Left lung (tissue), 10 donors: ENCODE data around the gene TFPI. TPM values are rescaled to one million over a fixed set of nuclear protein-coding genes. Genes with fewer than 3 reads are reported as not detected.

Experiments
- ATAC-seq: fragments of 200-7000 bp; cut with Tn5 transposase; one replicate; pipeline ENCODE4 v1.9.1; 2020; ENCODE audit warnings: moderate library complexity
- DNase-seq, 4 donors: peaks; one replicate each; pipeline ENCODE4 v3.0.0-alpha.2; 2013 to 2020
- H3K27ac ChIP-seq, 2 donors: fragments of 200-600 bp; sonication (generic) in 1 of 2; one replicate each; pipeline versions ENCODE4 v1.5.0 to v1.8.0; 2020 to 2021
- H3K27me3 ChIP-seq, 2 donors: fragments of 200-600 bp; sonication (generic) in 1 of 2; one replicate each; pipeline versions ENCODE4 v1.5.0 to v1.8.0; 2020 to 2021
- H3K36me3 ChIP-seq, 2 donors: fragments of 200-600 bp; sonication (generic) in 1 of 2; one replicate each; pipeline versions ENCODE4 v1.5.0 to v1.8.0; 2020 to 2021
- H3K4me1 ChIP-seq, 2 donors: fragments of 200-600 bp; one replicate each; pipeline ENCODE4 v1.8.0; 2021
- H3K4me3 ChIP-seq, 2 donors: fragments of 200-600 bp; sonication (generic) in 1 of 2; one replicate each; pipeline versions ENCODE4 v1.5.0 to v1.8.0; 2020 to 2021; ENCODE audit warnings: mild to moderate bottlenecking in 1 of 2
- H3K9me3 ChIP-seq, 2 donors: fragments of 200-600 bp; sonication (generic) in 1 of 2; one replicate each; pipeline versions ENCODE4 v1.5.0 to v1.8.0; 2020 to 2021
- intact Hi-C, 2 donors: fragments of 100-400 bp; cut with DNase I; formaldehyde crosslinking; loops; one replicate each; pipeline versions ENCODE4 v1.11.2 to v1.14.2; 2022
- polyA plus RNA-seq, 6 donors: library from polyadenylated mRNA; unstranded; fragments of 120-200 nt; gene quantifications; one replicate each; pipeline ENCODE4 v1.2.1, GENCODE V29; 2013; ENCODE audit not compliant: insufficient read length in 6 of 6
- total RNA-seq, 2 donors: library from RNA; stranded (reverse); fragmentation: NEBNext Ultra II Directional; extraction: Animal tissue kit (Norgen Biotek cat#: 25700); gene quantifications; one replicate each; pipeline ENCODE4 v1.2.1, GENCODE V29; 2021
- TF ChIP-seq, protein P1 (sequence below), 2 donors: fragments of 200-600 bp; sonication (generic) in 1 of 2; IDR thresholded peaks; one replicate each; pipeline versions ENCODE4 v1.5.0 to v1.8.0; 2021; ENCODE audit warnings: antibody characterized with exemption in 2 of 2
- donor health status: DM: no; HTN: yes; CAD: no.
- donor health status: DM: no; HTN: no; CAD: no.

TFPI gene
- total and polyA plus RNA-seq, 8 donors = 132 to 300 (median 163) TPM

DNA sequence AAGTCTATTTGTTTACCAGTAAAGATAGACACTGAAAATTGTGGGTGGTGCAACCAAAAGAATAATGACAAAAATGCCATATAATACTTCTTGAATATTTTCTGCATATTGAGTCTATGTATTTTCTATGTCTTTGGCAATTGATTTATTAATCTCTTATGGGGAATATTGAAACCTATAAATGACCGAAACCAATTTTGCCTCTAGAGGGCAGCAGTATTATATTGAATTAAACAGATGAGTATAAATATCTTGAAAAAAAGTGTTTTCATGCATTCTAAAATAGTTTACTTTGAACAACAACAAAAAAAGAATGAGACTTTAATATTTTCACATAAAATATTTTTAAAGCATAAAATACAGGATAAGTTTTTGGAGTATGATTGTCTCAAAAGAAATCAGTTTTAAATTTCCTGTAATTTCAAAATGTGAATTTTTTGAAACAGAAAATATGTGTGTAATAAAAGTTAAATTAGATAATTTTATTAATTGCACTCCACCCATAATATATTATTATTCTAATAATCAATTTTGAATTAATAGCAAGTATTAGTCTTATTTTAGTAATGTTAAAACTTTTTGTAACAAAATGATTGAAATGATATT lies 56.3 kb downstream of the TFPI start:
- no peak for ATAC-seq
- H3K9me3 ChIP-seq = peaks cover 0 to 7% of the 10 kb centered on the region in 2 donors
- no peak overlapping the region for H3K27ac ChIP-seq
- H3K4me1 ChIP-seq = peaks cover 0 to 18% of the 10 kb centered on the region in 2 donors
- no peaks in the 10 kb centered on the region for H3K27me3 ChIP-seq
- TF ChIP-seq, protein P1, sequence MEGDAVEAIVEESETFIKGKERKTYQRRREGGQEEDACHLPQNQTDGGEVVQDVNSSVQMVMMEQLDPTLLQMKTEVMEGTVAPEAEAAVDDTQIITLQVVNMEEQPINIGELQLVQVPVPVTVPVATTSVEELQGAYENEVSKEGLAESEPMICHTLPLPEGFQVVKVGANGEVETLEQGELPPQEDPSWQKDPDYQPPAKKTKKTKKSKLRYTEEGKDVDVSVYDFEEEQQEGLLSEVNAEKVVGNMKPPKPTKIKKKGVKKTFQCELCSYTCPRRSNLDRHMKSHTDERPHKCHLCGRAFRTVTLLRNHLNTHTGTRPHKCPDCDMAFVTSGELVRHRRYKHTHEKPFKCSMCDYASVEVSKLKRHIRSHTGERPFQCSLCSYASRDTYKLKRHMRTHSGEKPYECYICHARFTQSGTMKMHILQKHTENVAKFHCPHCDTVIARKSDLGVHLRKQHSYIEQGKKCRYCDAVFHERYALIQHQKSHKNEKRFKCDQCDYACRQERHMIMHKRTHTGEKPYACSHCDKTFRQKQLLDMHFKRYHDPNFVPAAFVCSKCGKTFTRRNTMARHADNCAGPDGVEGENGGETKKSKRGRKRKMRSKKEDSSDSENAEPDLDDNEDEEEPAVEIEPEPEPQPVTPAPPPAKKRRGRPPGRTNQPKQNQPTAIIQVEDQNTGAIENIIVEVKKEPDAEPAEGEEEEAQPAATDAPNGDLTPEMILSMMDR (IDR thresholded peaks at IDR 0.05) = peak in 1 of 2 donors; percentile 47
- no peak overlapping the region for H3K4me3 ChIP-seq
- intact Hi-C loops = no loop called here
- peaks cover 0 to 39% of the 10 kb centered on the region in 2 donors for H3K36me3 ChIP-seq
- DNase-seq = no peak

DNA sequence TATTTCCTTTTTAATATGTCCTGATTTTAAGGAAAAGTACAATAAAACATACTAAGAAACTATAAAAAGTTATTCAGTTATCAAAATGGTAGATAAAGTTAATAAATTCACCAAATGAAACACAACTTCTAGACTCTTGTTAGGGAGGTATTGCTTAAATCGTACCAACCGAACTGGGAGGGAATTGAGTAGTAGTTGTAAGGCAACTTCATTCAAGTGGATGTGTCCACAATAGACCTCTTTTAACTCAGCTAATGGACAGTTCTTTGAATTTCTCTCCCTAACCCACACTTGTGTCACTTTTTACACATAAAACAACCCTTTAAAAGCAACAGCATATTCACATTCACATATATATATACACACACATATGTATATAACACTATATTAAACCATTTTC lies 57.1 kb downstream of the TFPI start:
- ATAC-seq = peak; percentile 53
- TF ChIP-seq, protein P1 (IDR thresholded peaks at IDR 0.05) = no peak
- Histone ChIP-seq H3K4me1 (peaks cover 0 to 14% of the 10 kb centered on the region in 2 donors), H3K27ac (no peak overlapping the region), H3K9me3 (peaks cover 0 to 8% of the 10 kb centered on the region in 2 donors), H3K27me3 (no peaks in the 10 kb centered on the region), H3K36me3 (peaks cover 0 to 47% of the 10 kb centered on the region in 2 donors), H3K4me3 (no peak overlapping the region)
- intact Hi-C loops = no loop called here
- DNase-seq = no peak

DNA sequence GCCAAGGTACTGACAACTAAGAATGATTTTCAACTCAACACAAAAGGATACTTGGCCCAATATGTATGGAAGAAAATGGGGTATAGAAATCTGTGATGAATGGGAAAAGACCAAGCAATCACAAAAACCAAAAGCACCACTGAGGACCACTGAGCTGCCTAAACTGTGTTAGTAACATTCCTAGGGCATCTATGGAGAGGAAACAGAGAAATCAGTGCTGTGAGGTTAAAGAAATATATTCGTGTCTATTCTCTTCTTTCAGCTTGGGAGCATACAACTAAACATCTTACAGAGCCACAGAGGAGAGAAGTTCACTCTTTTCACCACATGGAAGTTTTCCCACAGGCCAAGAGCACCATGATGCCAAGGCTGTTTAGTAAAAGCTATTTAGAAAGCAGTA lies 58.9 kb downstream of the TFPI start:
- intact Hi-C loops = no loop called here

DNA sequence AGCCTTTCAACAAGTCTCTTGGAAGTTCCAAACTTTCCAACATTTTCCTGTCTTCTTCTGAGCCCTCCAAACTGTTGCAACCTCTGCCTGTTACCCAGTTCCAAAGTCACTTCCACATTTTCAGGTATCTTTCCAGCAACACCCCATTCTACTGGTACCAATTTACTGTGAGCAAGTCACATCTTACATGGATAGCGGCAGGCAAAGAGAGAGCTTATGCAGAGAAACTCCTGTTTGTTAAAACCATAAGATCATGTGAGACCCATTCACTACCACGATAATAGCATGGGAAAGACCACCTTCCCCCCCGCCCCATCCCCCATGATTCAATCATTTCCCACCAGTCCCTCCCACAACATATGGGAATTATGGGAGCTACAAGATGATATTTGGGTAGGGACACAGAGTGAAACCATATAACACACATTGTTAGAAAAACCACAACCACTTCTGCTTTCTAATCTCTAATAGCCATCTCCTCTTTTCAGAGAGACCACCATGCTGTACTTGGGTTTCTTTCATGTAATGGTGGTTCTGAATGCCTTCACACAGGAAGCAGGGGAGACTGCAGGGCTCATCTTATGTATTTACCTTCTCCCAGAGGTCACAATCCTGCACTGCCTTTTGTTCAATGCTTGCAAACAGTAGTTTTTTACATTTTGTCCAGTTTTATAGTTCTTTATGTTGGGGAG lies 60.2 kb downstream of the TFPI start:
- Histone ChIP-seq H3K27me3 (no peaks in the 10 kb centered on the region), H3K27ac (no peak overlapping the region), H3K4me1 (peaks cover 0 to 6% of the 10 kb centered on the region in 2 donors), H3K4me3 (no peak overlapping the region), H3K36me3 (peaks cover 0 to 56% of the 10 kb centered on the region in 2 donors), H3K9me3 (peaks cover 0 to 8% of the 10 kb centered on the region in 2 donors)
- TF ChIP-seq, protein P1 (IDR thresholded peaks at IDR 0.05) = no peak
- intact Hi-C loops = no loop called here
- DNase-seq = no peak
- ATAC-seq = no peak

More for the DNA sequence above, 58.9 kb downstream of the TFPI start:
- Histone ChIP-seq H3K27ac (no peak overlapping the region), H3K4me3 (no peak overlapping the region), H3K36me3 (peaks cover 0 to 56% of the 10 kb centered on the region in 2 donors), H3K27me3 (no peaks in the 10 kb centered on the region), H3K4me1 (peaks cover 0 to 8% of the 10 kb centered on the region in 2 donors), H3K9me3 (peaks cover 0 to 8% of the 10 kb centered on the region in 2 donors)
- ATAC-seq = no peak
- TF ChIP-seq, protein P1 (IDR thresholded peaks at IDR 0.05) = no peak
- DNase-seq = no peak

DNA sequence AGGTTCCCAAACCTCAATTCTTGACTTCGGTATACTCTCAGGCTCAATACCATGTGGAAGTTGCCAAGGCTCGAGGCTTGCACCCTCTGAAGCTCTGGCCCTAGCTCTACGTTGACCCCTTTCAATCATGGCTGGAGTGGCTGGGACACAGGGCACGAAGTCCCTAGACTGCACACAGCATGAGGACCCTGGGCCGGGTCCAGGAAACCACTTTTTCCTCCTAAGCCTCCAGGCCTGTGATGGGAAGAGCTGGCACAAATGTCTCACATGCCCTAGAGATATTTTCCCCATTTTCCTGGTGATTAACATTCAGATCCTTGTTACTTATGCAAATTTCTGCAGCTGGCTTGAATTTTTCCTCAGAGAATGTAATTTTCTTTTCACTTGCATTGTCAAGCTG lies 61.1 kb downstream of the TFPI start:
- no peak for ATAC-seq
- intact Hi-C loops = no loop called here

More for the DNA sequence above, 61.1 kb downstream of the TFPI start:
- Histone ChIP-seq H3K27ac (no peak overlapping the region), H3K4me3 (no peak overlapping the region), H3K4me1 (peaks cover 0 to 6% of the 10 kb centered on the region in 2 donors), H3K36me3 (peaks cover 0 to 56% of the 10 kb centered on the region in 2 donors), H3K27me3 (no peaks in the 10 kb centered on the region), H3K9me3 (peaks cover 0 to 8% of the 10 kb centered on the region in 2 donors)
- no peak for DNase-seq
- TF ChIP-seq, protein P1 (IDR thresholded peaks at IDR 0.05) = no peak
